ENCODE results near the gene PROKR1. TPM values are rescaled to one million over a fixed set of nuclear protein-coding genes. Genes with fewer than 3 reads are reported as not detected.

Gene PROKR1
- total and polyA plus RNA-seq, 12 donors, result 0.06 TPM; not detected in 11

DNA sequence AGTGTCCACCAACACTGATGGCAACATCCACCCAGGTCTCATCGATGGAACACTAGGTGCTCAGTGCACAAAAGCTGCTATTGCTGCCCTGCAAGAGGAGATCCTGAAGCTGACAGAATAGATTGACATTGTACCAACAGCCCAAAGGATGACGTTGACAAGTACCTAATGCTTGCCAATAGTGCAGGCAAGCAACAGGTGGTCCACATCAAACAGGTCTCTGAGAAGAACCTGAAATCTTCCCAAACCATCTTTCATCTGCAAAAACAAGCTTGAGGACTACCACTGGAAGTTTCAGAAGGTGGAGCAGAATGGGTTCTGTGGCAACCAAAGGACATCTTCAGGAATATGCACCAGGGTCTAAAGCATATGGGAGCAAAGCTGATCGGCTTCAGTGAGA, 15.8 kb upstream of the PROKR1 start:
- 85 to 89% methylated on average over 3 of the region's 3 CpGs for WGBS, 2 donors

DNA sequence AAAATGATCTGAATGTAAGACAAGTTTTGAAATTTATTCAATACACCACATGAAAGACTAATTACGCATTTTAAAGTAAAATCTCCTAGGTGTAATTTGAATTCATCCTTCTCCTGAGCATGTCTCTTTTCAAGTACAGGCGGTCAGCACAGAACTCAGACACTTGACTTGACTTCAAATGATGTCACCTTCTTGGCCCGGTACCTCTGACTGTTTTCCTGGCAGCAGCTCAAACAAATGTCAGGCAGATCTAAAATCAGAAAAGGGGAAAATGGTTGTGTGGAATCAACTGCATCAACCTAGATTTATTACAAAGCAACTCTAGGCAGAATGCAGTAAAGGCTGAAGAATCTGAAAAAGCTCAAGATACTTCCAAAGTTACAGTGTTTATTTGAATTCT, 11.4 kb upstream of the PROKR1 start:
- DNase-seq (no peak), ATAC-seq (no peak)
- peaks cover 0 to 11% (median 0%) of the 10 kb centered on the region in 11 donors for H3K9me3 ChIP-seq
- 35 to 39% methylated on average over 3 of the region's 3 CpGs for WGBS, 2 donors
- intact Hi-C loops (cut with DNase I), result no loop called here
- no peaks in the 10 kb centered on the region for H3K36me3 ChIP-seq
- no peak overlapping the region for H3K27ac ChIP-seq
- no peaks in the 10 kb centered on the region for H3K4me1 ChIP-seq
- peaks cover 0 to 14% (median 0%) of the 10 kb centered on the region in 7 donors for H3K27me3 ChIP-seq
- TF ChIP-seq CTCF (IDR thresholded peaks at IDR 0.05), result no peak
- no peak overlapping the region for H3K4me3 ChIP-seq

More for the DNA sequence above, 15.8 kb upstream of the PROKR1 start:
- Histone ChIP-seq H3K27ac (no peak overlapping the region), H3K4me1 (no peaks in the 10 kb centered on the region), H3K9me3 (peaks cover 0 to 24% (median 0%) of the 10 kb centered on the region in 11 donors), H3K27me3 (no peaks in the 10 kb centered on the region), H3K4me3 (no peak overlapping the region), H3K36me3 (no peaks in the 10 kb centered on the region)
- DNase-seq (no peak), ATAC-seq (no peak)
- no peak for TF ChIP-seq CTCF (IDR thresholded peaks at IDR 0.05)
- intact Hi-C loops (cut with DNase I), result no loop called here

DNA sequence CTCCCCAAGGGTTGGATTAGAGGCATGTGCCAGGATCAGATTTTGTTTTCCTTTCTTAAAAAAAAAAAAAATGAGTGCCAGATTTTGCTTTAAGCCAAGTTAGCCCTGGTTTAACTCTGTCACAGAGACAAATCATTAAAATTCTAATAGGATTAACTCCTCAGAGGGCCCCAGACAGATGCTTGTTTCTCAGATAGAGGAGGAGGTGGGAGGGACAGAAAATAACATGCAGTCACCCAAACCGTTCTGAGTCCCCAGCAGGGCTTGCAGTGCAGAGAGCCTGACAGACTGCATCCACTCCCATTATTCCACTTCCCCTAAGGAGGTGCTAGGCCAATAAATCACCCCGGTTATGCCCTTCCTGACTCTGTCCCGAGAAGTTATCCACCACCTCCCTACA, 6.3 kb upstream of the PROKR1 start:
- 45 to 56% methylated on average over 3 of the region's 3 CpGs for WGBS, 2 donors
- peaks cover 0 to 60% (median 25%) of the 10 kb centered on the region in 7 donors for H3K27me3 ChIP-seq
- intact Hi-C loops (cut with DNase I), result no loop called here
- no peak overlapping the region for H3K27ac ChIP-seq
- no peak overlapping the region for H3K4me3 ChIP-seq
- DNase-seq (no peak), ATAC-seq (no peak)
- TF ChIP-seq CTCF (IDR thresholded peaks at IDR 0.05), result no peak
- peaks cover 0 to 15% (median 0%) of the 10 kb centered on the region in 11 donors for H3K9me3 ChIP-seq
- H3K4me1 ChIP-seq, result no peaks in the 10 kb centered on the region
- no peaks in the 10 kb centered on the region for H3K36me3 ChIP-seq

DNA sequence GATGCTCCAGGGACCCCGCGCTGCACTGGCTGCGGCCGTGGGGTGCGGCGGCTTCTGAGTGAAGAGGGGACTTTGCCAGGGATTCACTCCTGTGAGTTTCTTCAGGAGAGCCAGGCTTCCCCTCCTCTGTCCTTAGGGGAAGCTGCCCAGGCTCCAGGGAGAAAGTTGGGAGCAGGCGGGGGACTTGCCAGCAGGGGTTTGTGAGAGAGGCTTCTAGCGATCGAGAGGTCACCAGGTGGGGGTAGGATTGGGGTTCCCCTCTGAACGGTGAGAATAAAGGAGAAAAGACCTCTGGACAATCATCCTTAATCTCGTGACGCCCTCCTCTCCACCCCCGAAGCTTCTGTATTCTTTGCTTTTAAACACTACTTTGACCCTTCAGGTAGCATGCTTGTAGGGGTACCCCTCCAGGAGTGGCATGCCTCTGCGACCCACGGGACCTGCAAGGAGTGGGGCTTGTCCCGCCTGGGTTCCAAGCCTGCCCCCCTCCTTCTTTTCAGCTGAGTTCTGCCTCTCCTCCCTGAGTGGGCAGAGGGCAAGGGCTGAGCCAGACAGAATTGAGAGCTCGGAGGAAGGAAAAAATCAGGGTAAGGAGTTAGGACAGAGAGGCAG, 601 bp downstream of the PROKR1 start:
- peaks cover 3 to 97% (median 67%) of the 10 kb centered on the region in 7 donors for H3K27me3 ChIP-seq
- intact Hi-C loops (cut with DNase I), result no loop called here
- WGBS, 2 donors, result 17 to 20% methylated on average over 17 of the region's 17 CpGs

More for the DNA sequence above, 601 bp downstream of the PROKR1 start:
- no peaks in the 10 kb centered on the region for H3K36me3 ChIP-seq
- no peak for DNase-seq
- TF ChIP-seq CTCF (IDR thresholded peaks at IDR 0.05), result no peak
- H3K4me1 ChIP-seq, result peaks cover 0 to 16% (median 10%) of the 10 kb centered on the region in 9 donors
- ATAC-seq, result peak in 1 of 8 donors; percentile 39
- peaks cover 0 to 15% (median 0%) of the 10 kb centered on the region in 11 donors for H3K9me3 ChIP-seq
- H3K27ac ChIP-seq, result no peak overlapping the region
- peak overlapping the region; percentile 24 to 60 (median 53) for H3K4me3 ChIP-seq
